GM12801 (cell line): ENCODE results near the gene SMC3.

Source experiments
- TF ChIP-seq, protein P1 (sequence below): IDR thresholded peaks from one replicate; pipeline ENCODE4 v1.5.1; 2011; ENCODE audit warnings: control low read depth; ENCODE audit not compliant: insufficient read length; ENCODE audit errors: extremely low read depth

SMC3 gene

DNA sequence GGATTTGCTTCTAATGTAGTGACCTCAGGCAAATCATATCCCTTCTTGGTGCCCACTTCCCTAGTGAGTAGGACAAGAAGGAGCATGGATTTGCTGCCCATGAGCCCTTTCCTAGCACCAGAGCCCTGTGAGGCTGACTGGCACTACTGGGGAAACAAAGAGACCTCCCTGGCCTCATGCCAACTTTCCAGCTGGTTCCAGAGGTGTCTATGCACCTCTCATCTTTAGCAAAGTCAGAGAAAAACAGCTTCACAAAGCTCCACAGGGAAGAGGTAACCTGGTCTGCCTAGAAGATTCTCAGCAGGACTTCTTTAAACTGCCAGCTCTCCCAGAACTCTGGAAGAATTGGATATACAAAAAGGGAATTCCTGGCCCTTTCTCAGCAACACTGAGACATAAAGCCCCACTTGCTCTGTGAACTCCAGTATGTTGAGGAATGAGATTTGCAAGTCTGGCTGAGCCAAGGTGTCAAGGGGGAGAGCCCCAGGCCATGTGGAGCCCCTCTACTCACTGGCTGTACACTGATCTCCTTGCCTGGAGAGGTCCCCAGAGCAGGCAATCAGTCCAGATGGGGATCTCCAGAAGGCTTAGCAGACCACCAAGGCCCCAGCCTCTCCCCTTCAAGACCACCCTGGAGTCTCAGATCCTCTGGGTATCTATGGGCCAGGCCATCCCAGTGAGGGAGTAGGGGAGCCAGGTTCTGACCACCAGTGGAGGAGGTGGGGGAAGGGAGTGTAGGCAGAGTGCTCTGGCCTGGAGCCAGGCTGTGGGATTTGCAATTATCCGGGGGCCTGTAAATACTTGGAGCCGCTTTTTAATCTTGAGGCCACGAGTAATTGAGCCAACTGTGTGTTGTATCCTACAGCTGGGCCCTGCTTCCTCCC, 52.3 kb downstream of the SMC3 start:
- TF ChIP-seq, protein P1, sequence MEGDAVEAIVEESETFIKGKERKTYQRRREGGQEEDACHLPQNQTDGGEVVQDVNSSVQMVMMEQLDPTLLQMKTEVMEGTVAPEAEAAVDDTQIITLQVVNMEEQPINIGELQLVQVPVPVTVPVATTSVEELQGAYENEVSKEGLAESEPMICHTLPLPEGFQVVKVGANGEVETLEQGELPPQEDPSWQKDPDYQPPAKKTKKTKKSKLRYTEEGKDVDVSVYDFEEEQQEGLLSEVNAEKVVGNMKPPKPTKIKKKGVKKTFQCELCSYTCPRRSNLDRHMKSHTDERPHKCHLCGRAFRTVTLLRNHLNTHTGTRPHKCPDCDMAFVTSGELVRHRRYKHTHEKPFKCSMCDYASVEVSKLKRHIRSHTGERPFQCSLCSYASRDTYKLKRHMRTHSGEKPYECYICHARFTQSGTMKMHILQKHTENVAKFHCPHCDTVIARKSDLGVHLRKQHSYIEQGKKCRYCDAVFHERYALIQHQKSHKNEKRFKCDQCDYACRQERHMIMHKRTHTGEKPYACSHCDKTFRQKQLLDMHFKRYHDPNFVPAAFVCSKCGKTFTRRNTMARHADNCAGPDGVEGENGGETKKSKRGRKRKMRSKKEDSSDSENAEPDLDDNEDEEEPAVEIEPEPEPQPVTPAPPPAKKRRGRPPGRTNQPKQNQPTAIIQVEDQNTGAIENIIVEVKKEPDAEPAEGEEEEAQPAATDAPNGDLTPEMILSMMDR, result no peak

DNA sequence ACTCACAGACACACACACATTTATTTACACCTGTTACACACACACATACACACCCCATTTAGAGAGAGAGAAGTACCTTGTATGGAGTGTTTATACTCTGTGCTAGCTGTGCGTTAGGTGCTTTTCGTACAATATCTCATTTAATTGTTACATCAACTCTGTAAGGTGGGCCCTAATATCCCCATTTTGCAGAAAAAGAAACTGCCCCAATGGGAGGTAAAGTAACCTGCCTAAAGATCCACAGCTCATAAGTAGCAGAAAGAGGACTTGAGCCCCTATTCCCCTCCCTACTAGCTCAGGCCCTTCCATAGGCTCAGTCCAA, 52.9 kb downstream of the SMC3 start:
- TF ChIP-seq, protein P1, result no peak

DNA sequence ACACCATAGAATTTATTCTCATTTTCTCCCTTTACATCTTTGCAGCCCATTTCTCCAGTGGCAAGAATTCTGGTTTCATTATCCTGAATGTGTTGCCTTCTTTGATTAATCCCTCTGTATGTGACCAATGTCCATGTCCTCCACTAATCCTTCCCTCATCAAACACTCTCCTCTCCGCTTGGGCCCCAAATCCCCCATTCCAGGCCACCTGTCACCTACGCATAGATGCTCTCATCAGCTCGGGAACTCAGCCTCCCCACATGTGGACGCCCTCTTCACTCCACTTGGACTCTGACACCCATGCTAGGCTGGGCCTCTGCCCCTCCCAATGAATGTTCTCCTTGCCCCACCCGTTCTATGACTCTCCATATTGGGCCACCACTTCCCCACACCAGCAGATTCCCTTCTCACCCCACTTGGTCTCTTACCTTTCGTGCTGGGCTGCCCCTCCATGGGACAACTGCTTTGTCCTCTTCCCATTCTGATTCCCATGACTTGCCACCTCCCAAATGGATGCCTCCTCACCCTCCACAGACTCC, 57.9 kb downstream of the SMC3 start:
- TF ChIP-seq, protein P1, result no peak

DNA sequence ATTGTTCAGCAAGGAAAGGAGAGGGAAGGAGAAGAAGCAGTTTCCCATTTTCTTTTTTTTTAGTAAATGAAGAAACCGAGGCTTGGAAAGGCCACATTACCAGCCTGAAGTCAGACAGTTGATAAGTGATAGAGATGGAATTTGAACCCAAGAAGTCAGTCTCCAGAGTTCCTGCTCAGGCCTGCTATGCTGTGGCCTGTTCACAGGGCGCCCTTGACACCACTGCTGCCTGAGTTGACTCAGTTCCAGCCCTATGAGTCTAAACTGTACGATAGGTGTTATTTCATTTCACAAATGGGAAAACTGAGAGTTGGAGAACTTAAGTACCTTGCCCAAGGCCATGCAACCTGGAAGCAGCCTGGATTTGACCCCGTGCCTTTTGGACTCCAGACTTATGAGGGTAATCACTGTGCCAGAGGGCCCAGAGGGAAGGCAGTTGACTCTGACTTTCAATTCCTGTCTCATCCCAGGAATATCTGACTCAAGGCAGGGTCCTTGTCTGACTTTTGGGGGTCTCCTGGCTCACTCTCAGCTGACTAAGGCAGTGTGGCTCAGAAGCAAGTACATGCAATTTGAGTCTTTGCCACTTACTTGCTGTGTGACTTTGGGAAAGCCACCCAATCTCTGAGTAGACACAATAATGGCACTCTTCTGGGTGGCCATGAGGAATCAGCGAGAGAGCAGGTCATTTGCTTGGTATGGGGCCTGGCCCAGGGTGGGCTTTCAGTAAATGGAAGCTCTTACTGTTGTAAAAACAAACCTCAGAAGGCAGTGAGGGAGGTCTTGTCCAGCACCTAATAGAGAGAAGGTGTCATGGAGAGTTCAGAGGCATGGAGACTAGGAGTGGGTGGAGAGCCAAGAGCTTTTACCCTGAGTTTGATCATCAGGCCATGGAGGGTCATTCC, 58.7 kb downstream of the SMC3 start:
- TF ChIP-seq, protein P1, result no peak

DNA sequence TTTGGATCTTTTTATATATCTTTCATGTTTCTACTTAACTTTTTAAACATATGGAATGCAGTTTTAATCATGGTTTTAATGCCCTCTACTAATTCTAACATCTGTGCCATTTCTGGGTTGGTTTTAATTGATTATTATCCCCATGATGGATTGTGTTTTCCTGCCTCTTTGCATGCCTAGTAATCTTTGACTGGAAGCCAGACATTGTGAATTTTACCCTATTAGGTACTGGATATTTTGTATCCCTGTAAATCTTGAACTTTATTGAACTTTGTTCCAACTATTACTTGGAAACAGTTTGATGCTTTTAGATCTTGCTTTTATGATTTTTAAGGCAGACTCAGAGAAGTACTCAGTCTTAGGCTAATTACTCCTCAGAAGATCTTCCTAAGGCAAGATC, 60.7 kb downstream of the SMC3 start:
- TF ChIP-seq, protein P1, result no peak

DNA sequence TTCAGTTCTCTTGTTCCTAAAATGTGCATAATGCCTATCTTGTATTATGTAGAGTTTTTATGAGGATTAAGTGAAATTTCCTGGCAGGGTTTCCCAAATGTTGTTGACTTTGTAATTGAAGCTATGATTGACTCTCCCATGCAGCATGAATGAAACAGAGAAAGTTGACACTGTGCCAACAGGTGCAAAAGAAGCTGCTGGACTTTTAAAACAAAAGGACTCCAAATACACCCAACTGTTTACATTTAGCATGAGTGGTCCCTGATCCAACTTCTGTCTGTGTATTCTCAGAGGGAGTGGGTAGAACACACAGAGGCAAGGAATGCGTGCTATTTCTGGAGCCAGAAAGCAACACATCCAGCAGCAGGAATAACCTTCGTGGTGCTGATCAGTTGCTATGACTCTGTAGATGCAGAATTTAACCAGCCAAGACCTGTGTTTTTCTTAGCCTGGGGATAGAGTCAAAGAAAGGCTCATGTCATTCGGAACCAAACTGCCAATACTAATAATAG, 62.2 kb downstream of the SMC3 start:
- TF ChIP-seq, protein P1, result no peak

DNA sequence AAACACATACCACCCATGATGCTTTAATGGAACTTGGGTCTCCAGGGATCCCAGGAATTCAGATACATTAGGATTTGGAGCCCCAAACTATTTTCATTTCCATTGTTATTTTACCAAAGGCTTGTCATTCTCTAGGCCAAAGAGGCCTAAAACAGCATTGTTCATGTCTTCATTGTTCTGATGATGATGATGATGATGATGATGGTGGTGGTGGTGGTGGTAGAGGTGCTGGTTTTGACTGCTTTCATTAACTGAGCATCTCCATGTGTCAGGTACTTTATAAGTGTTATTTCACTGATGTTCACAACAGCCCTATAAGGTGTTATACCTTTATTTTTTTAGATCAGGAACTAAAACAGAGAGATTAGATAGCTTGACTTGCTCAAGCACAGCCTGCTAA, 64.4 kb downstream of the SMC3 start:
- TF ChIP-seq, protein P1, result no peak
